K562 (cell line): ENCODE results near the gene PLXNB1. TPM values are rescaled to one million over a fixed set of nuclear protein-coding genes. Genes with fewer than 3 reads are reported as not detected.

Source experiments
- ATF4 ChIP-seq: fragments of 450-650 bp; formaldehyde crosslinking; IDR thresholded peaks from 2 replicates; pipeline ENCODE4 v1.4.0; 2022; ENCODE audit warnings: mild to moderate bottlenecking, moderate library complexity
- CBFA2T2 ChIP-seq: fragments of 450-650 bp; conservative IDR thresholded peaks from 2 replicates; pipeline ENCODE4 v1.6.1; 2017; ENCODE audit warnings: mild to moderate bottlenecking
- CHD2 ChIP-seq: IDR thresholded peaks from 2 replicates; pipeline ENCODE4 v1.6.1; 2011; ENCODE audit warnings: low read depth, low read length
- ETS2 ChIP-seq: IDR thresholded peaks from 2 replicates; pipeline ENCODE4 v1.6.1; 2016; ENCODE audit warnings: borderline replicate concordance, missing genetic modification characterization, mild to moderate bottlenecking, moderate library complexity, missing compliant biosample characterization; ENCODE audit not compliant: poor library complexity, severe bottlenecking
- ETV1 ChIP-seq: fragments of 450-650 bp; conservative IDR thresholded peaks from 2 replicates; pipeline ENCODE4 v1.6.1; 2016; ENCODE audit warnings: missing genetic modification characterization, control low read depth, low read depth, missing compliant biosample characterization
- FOSL1 ChIP-seq: fragments of 200-800 bp; sonication (Bioruptor generic); conservative IDR thresholded peaks from 2 replicates; pipeline ENCODE4 v1.6.1; 2016; ENCODE audit warnings: missing genetic modification characterization, missing compliant biosample characterization
- HNRNPH1 ChIP-seq: fragments of 200-400 bp; formaldehyde crosslinking; optimal IDR thresholded peaks from 2 replicates; pipeline ENCODE3; 2017; ENCODE audit warnings: low read depth, mild to moderate bottlenecking, low read length, moderate library complexity
- MBD1 ChIP-seq: fragments of 250-450 bp; sonication (Bioruptor Pico); IDR thresholded peaks from 2 replicates; pipeline ENCODE4 v1.8.0; 2022; ENCODE audit warnings: inconsistent platforms
- MYBL2 ChIP-seq, 2 experiments: fragments of 450-650 bp in 1 of 2; sonication (generic) in 1 of 2; formaldehyde crosslinking in 1 of 2; IDR thresholded peaks; 2 replicates each; pipeline versions ENCODE4 v1.6.1 to v1.8.1; 2017 to 2022; ENCODE audit warnings: borderline replicate concordance in 1 of 2, inconsistent platforms in 1 of 2, low read depth in 1 of 2, mild to moderate bottlenecking in 1 of 2, missing genetic modification reagents in 1 of 2, moderate library complexity in 1 of 2
- RB1 ChIP-seq: fragments of 450-650 bp; IDR thresholded peaks from 2 replicates; pipeline ENCODE4 v1.6.1; 2017; ENCODE audit warnings: low read depth, mild to moderate bottlenecking
- SMAD3 ChIP-seq: fragments of 450-650 bp; formaldehyde crosslinking; conservative IDR thresholded peaks from 2 replicates; pipeline ENCODE4 v1.4.0; 2020; ENCODE audit warnings: mild to moderate bottlenecking
- SMARCC2 ChIP-seq: fragments of 450-650 bp; IDR thresholded peaks from 2 replicates; pipeline ENCODE4 v1.6.1; 2017; ENCODE audit warnings: antibody characterized with exemption, moderate library complexity, mild to moderate bottlenecking, low read depth
- SRSF9 ChIP-seq: fragments of 200-400 bp; formaldehyde crosslinking; IDR thresholded peaks from 2 replicates; pipeline ENCODE4 v1.6.1; 2017; ENCODE audit warnings: low read depth, low read length, borderline replicate concordance
- U2AF2 ChIP-seq: fragments of 200-400 bp; formaldehyde crosslinking; optimal IDR thresholded peaks from 2 replicates; pipeline ENCODE3; 2017; ENCODE audit warnings: low read depth, mild to moderate bottlenecking, low read length
- ZBTB2 ChIP-seq: fragments of 450-650 bp; IDR thresholded peaks from 2 replicates; pipeline ENCODE4 v1.6.1; 2016; ENCODE audit warnings: antibody characterized with exemption
- ZBTB33 ChIP-seq: sonication (generic); formaldehyde crosslinking; IDR thresholded peaks from 2 replicates; pipeline ENCODE4 v1.8.1; 2023; ENCODE audit warnings: mild to moderate bottlenecking, missing genetic modification reagents
- ZNF586 ChIP-seq: fragments of 450-650 bp; formaldehyde crosslinking; conservative IDR thresholded peaks from 2 replicates; pipeline ENCODE4 v1.4.0; 2020; ENCODE audit warnings: mild to moderate bottlenecking, moderate library complexity
- polyA plus RNA-seq, 8 experiments: library from polyadenylated mRNA; depleted of rRNA in 4 of 8; stranded (reverse) in 5 of 8; unstranded in 3 of 8; fragments of >200 nt; fragmentation: Nextera tagmentation in 2 of 8; fragmentation: Illumina TruSeq in 1 of 8; extraction: Ambion mirVana in 2 of 8; extraction: Trizol in 1 of 8; gene quantifications; 2 replicates each; pipeline versions ENCODE4 v1.2.1 to v1.2.3, GENCODE V29; 2011 to 2014; ENCODE audit warnings: inconsistent platforms in 1 of 8, missing spikeins in 1 of 8
- total RNA-seq, 7 experiments: library from RNA; depleted of rRNA in 6 of 7; stranded (reverse); fragments of >200 nt in 6 of 7; fragmentation: Illumina TruSeq in 2 of 7; extraction: Trizol in 2 of 7; gene quantifications; 2 replicates each; pipeline versions ENCODE4 v1.2.1 to v1.2.3, GENCODE V29; 2011 to 2021; ENCODE audit warnings: low replicate concordance in 1 of 7
- TF ChIP-seq, protein P1 (sequence below): fragments of 450-650 bp; formaldehyde crosslinking; IDR thresholded peaks from 2 replicates; pipeline ENCODE4 v1.4.0; 2020; ENCODE audit warnings: mild to moderate bottlenecking, moderate library complexity

PLXNB1 gene
- total and polyA plus RNA-seq, 9 of the 15 experiments (the other 6 are each of a cell fraction or from before 2014, with no cell fraction given): 0.17 to 17.4 (median 6.0) TPM

GRCh38 chr3:48439820-48440589 lies 10.1 kb upstream of the PLXNB1 start, which contains the start of the genes CCDC51 and TMA7 (continued):
- peak; percentile 39; the same call in 1 of the 2 replicates for TF ChIP-seq CHD2
- no peak for TF ChIP-seq CBFA2T2
- TF ChIP-seq ETS2 (tag): no peak
- TF ChIP-seq ETV1 (tag): peak; percentile 71
- TF ChIP-seq MYBL2 (IDR thresholded peaks at IDR 0.05; ENCODE audit: low read depth): no peak
- no peak for TF ChIP-seq MYBL2 (CRISPR knock-in tag; IDR thresholded peaks at IDR 0.05; ENCODE audit: borderline replicate concordance)
- TF ChIP-seq HNRNPH1: no peak
- no peak for TF ChIP-seq ATF4 (CRISPR knock-in tag)
- no peak for TF ChIP-seq ZBTB33
- peak; percentile 24; the same call in 1 of the 2 replicates for TF ChIP-seq RB1
- TF ChIP-seq, protein P1, sequence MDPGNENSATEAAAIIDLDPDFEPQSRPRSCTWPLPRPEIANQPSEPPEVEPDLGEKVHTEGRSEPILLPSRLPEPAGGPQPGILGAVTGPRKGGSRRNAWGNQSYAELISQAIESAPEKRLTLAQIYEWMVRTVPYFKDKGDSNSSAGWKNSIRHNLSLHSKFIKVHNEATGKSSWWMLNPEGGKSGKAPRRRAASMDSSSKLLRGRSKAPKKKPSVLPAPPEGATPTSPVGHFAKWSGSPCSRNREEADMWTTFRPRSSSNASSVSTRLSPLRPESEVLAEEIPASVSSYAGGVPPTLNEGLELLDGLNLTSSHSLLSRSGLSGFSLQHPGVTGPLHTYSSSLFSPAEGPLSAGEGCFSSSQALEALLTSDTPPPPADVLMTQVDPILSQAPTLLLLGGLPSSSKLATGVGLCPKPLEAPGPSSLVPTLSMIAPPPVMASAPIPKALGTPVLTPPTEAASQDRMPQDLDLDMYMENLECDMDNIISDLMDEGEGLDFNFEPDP (CRISPR knock-in tag): no peak
- TF ChIP-seq SMAD3 (CRISPR knock-in tag): no peak
- no peak for TF ChIP-seq SMARCC2
- TF ChIP-seq ZNF586 (CRISPR knock-in tag): no peak
- no peak for TF ChIP-seq U2AF2
- TF ChIP-seq FOSL1 (tag): no peak
- no peak for TF ChIP-seq MBD1 (CRISPR knock-in tag)
- TF ChIP-seq ZBTB2: no peak
- TF ChIP-seq SRSF9: no peak
